ENCODE measurements around the gene HOXD13.

Gene HOXD13

GRCh38 chr2:176118601-176119339 lies 26.2 kb downstream of the HOXD13 start:
- peak; percentile 80 for DNase-seq (ENCODE audit: low spot score)

DNA sequence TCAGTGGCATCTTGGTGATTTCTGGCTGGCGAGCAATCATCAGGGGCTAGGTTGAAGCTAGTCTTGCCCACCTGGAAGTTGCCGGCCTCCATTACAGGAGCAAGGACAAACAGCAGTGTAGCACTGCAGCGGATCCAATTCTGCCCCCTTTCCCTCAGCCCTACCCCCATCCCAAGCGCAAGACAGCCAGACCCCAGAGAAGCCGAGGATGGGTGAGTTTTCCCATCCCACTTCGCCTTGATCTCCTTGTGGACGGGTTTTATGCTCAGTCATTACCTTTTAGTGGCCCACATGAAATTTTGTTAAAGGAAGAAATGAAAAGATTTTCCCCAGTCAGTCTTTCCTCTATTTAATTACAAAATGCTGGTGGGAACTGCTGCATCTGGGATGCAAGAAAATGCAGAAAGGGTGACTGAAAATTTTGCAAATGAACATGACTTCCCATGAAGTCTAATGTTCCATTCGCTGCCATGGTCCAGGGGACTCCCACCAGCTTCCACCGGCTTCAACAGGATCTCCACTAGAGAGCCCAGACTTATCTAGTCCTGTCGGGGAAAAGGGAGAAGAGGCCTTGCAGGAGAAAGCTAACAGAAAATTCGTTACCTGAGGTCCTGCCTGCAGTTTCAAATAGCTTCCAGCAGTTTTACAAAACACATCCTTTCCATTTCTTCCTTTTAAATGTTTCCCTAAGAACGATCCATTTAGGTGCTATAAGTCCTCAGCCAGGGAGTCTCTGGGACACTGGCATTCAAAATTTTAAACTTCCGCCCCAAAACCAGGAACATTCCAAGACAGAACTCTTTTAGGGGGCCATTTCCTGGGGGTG lies 28.1 kb downstream of the HOXD13 start:
- DNase-seq (ENCODE audit: low spot score), result no peak

DNA sequence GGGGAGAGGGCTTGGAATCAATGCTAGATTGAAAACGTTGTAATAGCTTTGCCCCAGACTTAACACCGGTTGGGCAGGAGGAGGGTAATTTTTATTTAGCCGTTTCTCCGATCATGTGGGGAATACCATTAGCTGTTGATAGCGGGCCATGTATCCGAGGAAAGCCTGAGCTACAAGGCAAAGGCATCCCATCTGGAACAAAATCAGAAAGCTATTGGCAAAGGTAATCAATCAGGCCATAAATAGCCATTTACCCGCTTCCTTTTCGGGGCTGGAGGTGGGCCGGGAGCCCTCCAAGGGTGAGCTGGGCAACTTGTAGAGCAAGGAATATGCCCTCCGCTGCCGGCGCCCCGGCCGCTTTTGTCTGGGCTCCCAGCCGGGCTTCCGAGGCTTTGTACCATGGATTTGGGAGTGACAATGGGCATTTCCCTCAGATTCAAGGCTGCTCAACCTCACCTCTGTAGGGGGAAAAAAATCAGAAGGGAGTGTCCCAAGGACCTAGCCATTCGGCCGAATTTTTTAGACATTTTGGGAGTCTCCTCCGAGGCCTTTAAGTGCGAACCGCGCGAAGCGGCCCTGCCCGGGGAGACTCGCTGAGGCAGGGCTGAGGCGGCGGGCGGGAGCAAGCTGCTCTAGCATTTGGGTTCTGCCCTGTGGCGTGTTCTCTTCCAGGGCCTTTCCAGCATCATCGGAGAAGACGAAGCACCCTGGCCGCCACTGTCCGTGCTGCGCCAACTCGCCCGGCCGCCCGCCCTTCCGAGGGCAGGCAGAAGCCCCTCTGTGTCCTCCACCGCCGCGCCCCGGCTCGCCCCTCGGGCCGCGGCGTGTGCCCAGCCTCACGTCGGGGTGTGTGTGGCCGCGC lies 28.9 kb downstream of the HOXD13 start:
- DNase-seq (ENCODE audit: low spot score), result no peak

GRCh38 chr2:176122052-176122682 lies 29.6 kb downstream of the HOXD13 start:
- peak; percentile 84 for DNase-seq (ENCODE audit: low spot score)

- DNase-seq (ENCODE audit: low spot score), result no peak
Measured at GRCh38 chr2:176122683-176123410, 30.3 kb downstream of the HOXD13 start, which contains the start of gene HOXD9. Gene HOXD9 (plus strand): TSS chr2:176122719. CDS start chr2:176122769, 50 bp downstream.

- no peak for DNase-seq (ENCODE audit: low spot score)
Measured at GRCh38 chr2:176123411-176124109, 31.0 kb downstream of the HOXD13 start.

DNA sequence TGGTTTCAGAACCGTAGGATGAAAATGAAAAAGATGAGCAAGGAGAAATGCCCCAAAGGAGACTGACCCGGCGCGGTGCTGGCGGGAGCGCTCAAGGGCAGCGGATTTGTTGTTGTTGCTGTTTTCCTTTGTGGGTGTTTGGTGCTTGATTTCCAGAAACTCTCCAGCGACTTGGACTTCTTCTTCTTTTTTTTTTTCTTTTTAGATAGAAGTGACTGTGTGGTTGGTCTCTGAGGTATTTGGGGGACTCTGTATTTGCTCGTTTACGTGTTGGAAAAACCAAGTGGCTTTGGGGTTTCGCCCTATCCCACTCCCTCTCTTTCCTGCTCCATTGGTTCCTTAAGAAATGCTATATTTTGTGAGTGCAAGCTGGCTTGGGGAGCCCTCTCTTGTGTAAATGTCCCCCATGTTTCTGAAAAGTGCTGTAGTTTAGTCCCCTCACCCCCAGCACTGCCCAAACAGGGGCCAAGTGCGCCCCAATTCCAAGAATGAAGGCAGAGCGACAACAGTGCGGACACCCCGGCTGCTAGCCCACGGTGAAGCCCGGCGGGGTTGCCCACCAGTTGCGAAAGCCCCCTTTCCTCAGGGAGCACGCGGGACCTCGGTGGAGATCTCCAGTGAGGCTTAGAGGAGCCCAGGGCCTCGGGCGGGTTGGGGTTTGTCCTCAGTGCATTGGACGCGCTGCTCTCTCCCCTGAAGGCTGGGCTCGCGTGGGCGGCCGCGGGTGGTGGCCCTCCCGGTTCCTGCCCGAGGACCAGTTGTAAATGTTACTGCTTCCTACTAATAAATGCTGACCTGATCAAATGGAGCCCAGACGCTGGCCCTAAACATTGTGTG lies 31.8 kb downstream of the HOXD13 start:
- DNase-seq (ENCODE audit: low spot score), result no peak

DNA sequence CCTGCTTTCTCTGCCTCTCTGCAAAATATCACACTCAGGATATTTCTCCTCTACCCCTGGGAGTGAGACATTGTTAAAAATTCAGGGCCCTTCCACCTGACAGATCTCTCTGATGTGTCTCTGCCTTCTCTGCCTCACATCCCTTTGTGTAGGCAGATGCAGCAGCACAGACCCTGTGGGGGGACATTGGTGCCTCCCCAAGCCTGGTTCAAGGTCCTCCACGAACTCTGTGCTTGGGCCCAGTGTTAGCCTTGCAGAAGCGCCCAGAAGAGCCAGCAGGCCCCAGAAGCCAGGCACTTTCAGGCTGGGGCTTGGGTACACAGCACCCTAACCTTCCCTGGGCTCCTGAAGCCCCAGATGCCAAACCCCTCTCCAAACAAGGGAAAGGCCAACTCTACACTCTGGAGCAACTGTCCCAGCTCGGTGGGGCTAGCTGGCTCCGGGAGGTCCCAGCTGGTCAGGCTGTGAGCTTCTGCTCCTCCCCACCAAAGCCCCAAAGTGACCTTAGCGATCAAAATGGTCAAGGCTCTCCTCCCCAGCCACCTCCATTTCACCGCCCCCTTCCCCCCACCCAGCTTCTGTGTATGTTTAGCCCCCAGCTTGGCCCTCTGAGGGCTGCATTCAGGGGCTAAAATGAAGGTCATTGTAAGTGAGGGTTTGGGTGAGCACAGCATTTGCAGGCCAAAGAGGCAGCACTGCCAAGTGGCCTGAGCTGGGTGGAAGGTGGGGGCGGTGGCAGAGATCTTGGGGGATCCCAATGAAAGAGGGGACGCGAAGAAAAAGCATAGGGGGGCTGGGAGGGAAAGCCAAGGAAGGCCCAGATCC lies 32.6 kb downstream of the HOXD13 start:
- no peak for DNase-seq (ENCODE audit: low spot score)

DNA sequence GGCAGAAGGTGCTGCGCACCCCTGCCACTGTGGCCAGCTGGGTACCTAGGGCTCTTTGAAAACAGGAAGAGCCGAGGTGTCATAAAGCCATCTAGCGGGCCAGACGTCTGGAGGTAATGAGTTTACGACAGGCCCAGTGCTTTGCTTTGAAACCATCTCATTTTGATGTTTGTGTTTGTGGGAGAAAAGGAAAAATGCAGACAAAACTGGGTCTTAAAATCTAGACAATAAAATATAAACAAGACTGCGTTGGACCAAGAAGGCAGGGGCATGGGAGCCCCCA lies 33.2 kb downstream of the HOXD13 start:
- DNase-seq (ENCODE audit: low spot score), result no peak

DNA sequence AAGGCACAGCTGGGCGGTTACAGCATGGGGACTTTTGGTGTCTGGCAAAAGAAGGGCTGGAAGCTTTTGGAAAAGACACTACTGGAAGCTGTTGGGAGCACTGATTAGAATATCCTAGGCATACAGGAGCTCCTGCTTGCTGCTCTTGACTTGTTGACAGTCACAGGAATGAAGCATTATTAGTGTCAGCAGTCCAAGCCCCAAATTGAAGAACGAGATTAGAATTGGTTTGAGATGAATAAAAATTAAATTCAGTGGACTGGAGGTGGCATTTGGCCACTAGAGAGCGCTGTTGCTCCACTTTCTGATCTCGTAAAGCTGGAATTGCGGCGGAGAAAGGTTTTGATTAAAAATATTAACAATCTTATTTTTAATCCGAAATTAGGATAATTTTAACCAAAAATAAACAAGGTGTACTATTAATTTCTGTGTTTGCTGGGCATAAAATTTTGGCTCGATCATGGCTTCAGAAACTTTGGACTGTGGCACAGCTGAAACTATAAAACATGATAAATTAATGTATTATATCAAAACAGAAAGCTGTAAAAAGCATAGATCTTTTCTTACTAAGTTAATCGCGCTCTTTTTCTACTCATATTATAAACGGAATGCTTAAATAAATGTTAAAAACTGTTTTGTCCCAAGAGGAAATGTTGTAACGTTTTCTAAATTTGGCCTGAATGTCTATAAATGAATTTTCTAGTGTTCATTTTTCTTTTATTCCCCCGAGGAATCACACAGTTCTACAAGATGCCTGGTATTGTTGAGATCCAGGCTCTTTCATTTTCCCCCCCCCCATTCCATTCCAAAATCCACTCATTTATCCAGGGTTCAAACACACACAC lies 34.6 kb downstream of the HOXD13 start:
- DNase-seq (ENCODE audit: low spot score), result peak; percentile 67

DNA sequence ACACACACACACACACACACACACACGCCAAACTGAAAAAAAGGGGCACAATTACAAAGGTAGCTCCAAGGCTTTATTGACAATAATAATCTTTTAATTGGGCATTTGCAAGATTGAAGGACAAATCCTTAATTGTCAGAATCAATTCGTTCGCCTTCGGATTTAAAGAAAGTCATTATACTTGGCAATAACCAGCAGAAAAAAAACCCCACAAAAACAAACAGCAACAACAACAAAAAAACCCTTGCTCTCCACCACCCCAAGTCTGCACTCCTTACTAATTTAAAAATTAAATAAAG lies 35.2 kb downstream of the HOXD13 start:
- no peak for DNase-seq (ENCODE audit: low spot score)

- peak; percentile 68 for DNase-seq (ENCODE audit: low spot score)
Measured at GRCh38 chr2:176128172-176128981, 35.9 kb downstream of the HOXD13 start.

DNA sequence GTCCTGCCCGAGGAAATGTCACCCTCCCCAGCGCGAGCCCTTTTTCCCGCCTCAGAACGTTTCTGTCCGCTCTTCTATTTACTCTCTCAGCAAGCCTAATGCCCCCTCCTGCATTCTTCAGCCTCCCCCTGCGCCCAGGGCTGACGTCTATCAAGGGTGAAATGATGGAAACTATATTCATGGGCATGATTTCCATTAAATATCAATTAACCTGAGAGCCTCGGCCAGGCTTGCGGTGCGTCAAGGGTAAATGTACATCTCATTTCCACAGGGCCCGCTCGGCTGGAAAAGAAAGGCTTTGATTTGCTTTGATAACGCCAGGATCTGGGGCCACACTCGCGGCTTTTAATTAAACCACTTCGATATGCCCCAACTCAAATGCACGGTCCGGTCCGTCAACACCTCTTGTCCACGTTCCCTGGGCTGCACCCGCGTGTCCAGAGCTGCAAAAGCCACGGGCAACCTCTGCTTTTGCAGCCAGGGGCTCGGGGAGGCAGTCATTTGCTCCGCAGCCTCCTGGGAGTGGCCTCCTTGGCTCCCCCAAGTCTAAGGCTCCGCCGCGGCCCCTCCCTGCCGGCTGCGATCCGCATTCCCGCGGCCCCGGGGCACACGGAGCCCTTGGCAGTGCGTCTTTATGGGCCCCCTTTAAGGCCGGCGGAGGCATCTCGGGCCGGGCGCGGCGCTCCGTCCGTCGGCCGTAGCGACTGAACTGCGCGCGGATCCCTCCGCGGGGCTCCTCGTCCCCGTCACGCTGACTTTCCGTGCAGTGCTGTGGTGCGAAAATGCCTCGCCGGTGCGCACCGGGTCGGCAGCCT lies 36.7 kb downstream of the HOXD13 start, which contains the start of gene HOXD8:
TSS of gene HOXD8 (plus strand) at position 724 of the 815 bp plus-strand sequence. CDS start 662 bp downstream, outside the sequence.
- peak; percentile 90 for DNase-seq (ENCODE audit: low spot score)

DNA sequence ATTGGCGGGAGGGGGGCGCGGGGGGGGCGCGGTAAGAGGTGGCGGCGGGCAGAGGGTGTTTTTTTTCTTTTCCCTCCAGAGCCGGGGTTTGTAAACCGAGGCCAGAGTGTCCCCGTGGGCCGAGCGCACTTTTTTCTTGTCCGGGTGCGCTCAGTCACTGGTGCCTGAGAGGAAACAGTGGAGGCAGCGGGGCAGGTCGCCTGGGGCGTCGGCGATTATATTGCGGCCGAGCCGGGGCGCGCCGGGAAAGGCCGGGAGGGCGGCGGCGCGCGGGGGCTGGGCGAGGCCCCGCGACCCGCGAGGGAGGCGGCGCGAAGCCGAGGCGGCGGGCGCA lies 37.3 kb downstream of the HOXD13 start:
- DNase-seq (ENCODE audit: low spot score), result peak; percentile 73

GRCh38 chr2:176130147-176130956 lies 37.8 kb downstream of the HOXD13 start:
- DNase-seq (ENCODE audit: low spot score), result peak; percentile 76
